Erythroblast (primary cell): ENCODE data around the gene CLEC2A.

Source experiments
- DNase-seq, 2 experiments: peaks; one replicate each; lab custom pipeline; 2025; lab: John Stamatoyannopoulos, UW
- GATA1 ChIP-seq: IDR thresholded peaks from 2 replicates; pipeline ENCODE4 v1.6.1; 2011; ENCODE audit warnings: low read depth, mild to moderate bottlenecking, control low read depth, low read length, moderate library complexity
- POLR2A ChIP-seq: IDR thresholded peaks from 2 replicates; pipeline ENCODE4 v1.6.1; 2011; ENCODE audit warnings: mild to moderate bottlenecking, low read length

Gene CLEC2A

DNA sequence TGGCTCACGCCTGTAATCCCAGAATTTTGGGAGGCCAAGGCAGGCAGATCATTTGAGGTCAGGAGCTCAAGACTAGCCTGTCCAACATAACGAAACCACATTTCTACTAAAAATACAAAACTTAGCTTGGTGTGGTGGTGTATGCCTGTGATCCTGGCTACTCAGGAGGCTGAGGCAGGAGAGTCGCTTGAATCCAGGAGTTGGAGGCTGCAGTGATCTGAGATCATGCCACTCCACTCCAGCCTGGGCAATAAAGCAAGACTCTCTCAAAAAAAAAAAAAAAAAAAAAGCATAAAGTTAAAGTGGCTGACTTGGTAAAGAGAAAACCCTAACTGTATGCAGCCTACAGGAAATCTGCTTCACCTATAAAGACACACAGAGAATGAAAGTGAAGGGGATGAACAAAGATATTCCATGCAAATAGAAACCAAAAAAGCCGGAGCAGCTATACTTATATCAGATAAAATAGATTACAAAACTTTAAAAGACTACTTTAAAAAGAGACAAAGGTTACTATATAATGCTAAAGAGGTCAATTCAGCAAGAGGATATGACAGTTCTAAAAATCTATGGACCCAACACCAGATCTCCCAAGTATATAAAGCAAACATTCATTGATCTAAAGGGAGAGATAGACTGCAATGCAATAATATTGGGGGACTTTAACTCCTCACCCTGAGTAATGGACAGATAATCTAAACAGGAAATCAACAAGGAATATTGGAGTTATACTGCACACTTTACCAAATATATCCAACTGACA lies 67.1 kb downstream of the CLEC2A start:
- no peak for TF ChIP-seq POLR2A
- no peak for TF ChIP-seq GATA1

More for the DNA sequence above, 67.1 kb downstream of the CLEC2A start:
- no peak for DNase-seq
